Hypothalamus (tissue), 51 donors: ENCODE data around the gene CACNA1C.
A peak's percentile ranks its signal among the peaks of the same experiment; 100 is the strongest.

ENCODE experiments used
- DNase-seq, 51 donors: peaks; one replicate each; lab custom pipeline; 2025; lab: John Stamatoyannopoulos, UW

The CACNA1C gene

GRCh38 chr12:2550561-2551411 lies 498.0 kb downstream of the CACNA1C start:
- DNase-seq, result peak in 3 of 51 donors; percentile 5 to 45 (median 8)

GRCh38 chr12:2551412-2551900 lies 498.7 kb downstream of the CACNA1C start:
- no peak for DNase-seq

- no peak for DNase-seq
Measured at GRCh38 chr12:2552000-2552756, 499.4 kb downstream of the CACNA1C start.

- no peak for DNase-seq
Measured at GRCh38 chr12:2553388-2554126, 500.8 kb downstream of the CACNA1C start.

- no peak for DNase-seq
Measured at GRCh38 chr12:2555487-2556082, 502.8 kb downstream of the CACNA1C start.

GRCh38 chr12:2557597-2557996 lies 504.8 kb downstream of the CACNA1C start:
- no peak for DNase-seq

GRCh38 chr12:2559931-2560330 lies 507.1 kb downstream of the CACNA1C start:
- DNase-seq, result no peak

- DNase-seq, result no peak
Measured at GRCh38 chr12:2560356-2560755, 507.6 kb downstream of the CACNA1C start.

GRCh38 chr12:2561367-2561766 lies 508.6 kb downstream of the CACNA1C start:
- no peak for DNase-seq

- DNase-seq, result no peak
Measured at GRCh38 chr12:2562400-2562799, 509.6 kb downstream of the CACNA1C start.

- no peak for DNase-seq
Measured at GRCh38 chr12:2563709-2564108, 510.9 kb downstream of the CACNA1C start.

GRCh38 chr12:2566161-2566560 lies 513.4 kb downstream of the CACNA1C start:
- DNase-seq, result no peak

GRCh38 chr12:2567711-2568110 lies 514.9 kb downstream of the CACNA1C start:
- DNase-seq, result no peak

GRCh38 chr12:2570562-2570961 lies 517.8 kb downstream of the CACNA1C start:
- DNase-seq, result no peak

GRCh38 chr12:2574355-2574935 lies 521.7 kb downstream of the CACNA1C start:
- DNase-seq, result no peak

GRCh38 chr12:2575245-2575644 lies 522.5 kb downstream of the CACNA1C start:
- DNase-seq, result no peak

- no peak for DNase-seq
Measured at GRCh38 chr12:2578211-2578610, 525.4 kb downstream of the CACNA1C start.

GRCh38 chr12:2578772-2579171 lies 526.0 kb downstream of the CACNA1C start:
- DNase-seq, result no peak

GRCh38 chr12:2580821-2581220 lies 528.0 kb downstream of the CACNA1C start:
- no peak for DNase-seq
